Lower leg skin (tissue), 3 donors: ENCODE results near the gene ABI3.

Experiments used
- CTCF ChIP-seq, 3 donors: fragments of 450-650 bp; IDR thresholded peaks; one replicate each; pipeline ENCODE4 v1.5.1; 2016; ENCODE audit warnings: antibody characterized with exemption in 3 of 3, mild to moderate bottlenecking in 3 of 3, moderate library complexity in 2 of 3
- POLR2A ChIP-seq, 2 donors: fragments of 450-650 bp; IDR thresholded peaks; one replicate each; pipeline ENCODE4 v1.6.1; 2016 to 2017; ENCODE audit warnings: antibody characterized with exemption in 2 of 2, mild to moderate bottlenecking in 1 of 2, moderate library complexity in 1 of 2

GRCh38 chr17:49223517-49224197 lies 13.2 kb downstream of the ABI3 start:
- peak in 1 of 3 donors; percentile 58 for TF ChIP-seq CTCF (IDR thresholded peaks at IDR 0.05)
- TF ChIP-seq POLR2A (IDR thresholded peaks at IDR 0.05) = no peak
